HG02763 (cell line): ENCODE measurements around the gene ATG2B.
"Not testable (repeated sequence)": the region's sequence is repeated elsewhere in the genome, so short reads cannot be mapped to it uniquely, and the experiment has no call there.

Experiments
- ATAC-seq: cut with Tn5 transposase; IDR thresholded peaks from one replicate; pipeline ENCODE4 v1.9.1; 2021; ENCODE audit warnings: mild to moderate bottlenecking, moderate library complexity; ENCODE audit not compliant: unreplicated experiment

ATG2B gene

GRCh38 chr14:96254687-96255086 lies 108.5 kb downstream of the ATG2B start:
- ATAC-seq = no peak

- no peak for ATAC-seq
Measured at GRCh38 chr14:96252999-96253539, 110.1 kb downstream of the ATG2B start.

GRCh38 chr14:96252323-96252998 lies 110.7 kb downstream of the ATG2B start:
- no peak for ATAC-seq

- no peak for ATAC-seq
Measured at GRCh38 chr14:96251656-96252155, 111.4 kb downstream of the ATG2B start.

- no peak for ATAC-seq
Measured at GRCh38 chr14:96250485-96250884, 112.7 kb downstream of the ATG2B start.

GRCh38 chr14:96249029-96249428 lies 114.1 kb downstream of the ATG2B start:
- no peak for ATAC-seq

GRCh38 chr14:96247031-96247430 lies 116.1 kb downstream of the ATG2B start:
- no peak for ATAC-seq

GRCh38 chr14:96246539-96246847 lies 116.6 kb downstream of the ATG2B start:
- no peak for ATAC-seq

GRCh38 chr14:96245710-96246538 lies 117.2 kb downstream of the ATG2B start:
- no peak for ATAC-seq

- ATAC-seq = not testable (repeated sequence)
Measured at GRCh38 chr14:96245074-96245473, 118.1 kb downstream of the ATG2B start.

- no peak for ATAC-seq
Measured at GRCh38 chr14:96243785-96244184, 119.4 kb downstream of the ATG2B start.

- ATAC-seq = no peak
Measured at GRCh38 chr14:96242126-96242525, 121.0 kb downstream of the ATG2B start.

GRCh38 chr14:96240641-96241040 lies 122.5 kb downstream of the ATG2B start:
- no peak for ATAC-seq

GRCh38 chr14:96239711-96240141 lies 123.4 kb downstream of the ATG2B start:
- no peak for ATAC-seq

GRCh38 chr14:96238676-96239265 lies 124.4 kb downstream of the ATG2B start:
- no peak for ATAC-seq

GRCh38 chr14:96237641-96238040 lies 125.5 kb downstream of the ATG2B start:
- no peak for ATAC-seq

- no peak for ATAC-seq
Measured at GRCh38 chr14:96235426-96235825, 127.7 kb downstream of the ATG2B start.

- no peak for ATAC-seq
Measured at GRCh38 chr14:96233661-96234060, 129.5 kb downstream of the ATG2B start.

- ATAC-seq = no peak
Measured at GRCh38 chr14:96232506-96232905, 130.6 kb downstream of the ATG2B start.

GRCh38 chr14:96231526-96232130 lies 131.5 kb downstream of the ATG2B start:
- ATAC-seq = no peak

- ATAC-seq = no peak
Measured at GRCh38 chr14:96231056-96231455, 132.1 kb downstream of the ATG2B start.
